ENCODE results near the gene RNF212. TPM values are rescaled to one million over a fixed set of nuclear protein-coding genes. Genes with fewer than 3 reads are reported as not detected.

The RNF212 gene
- total RNA-seq, 2 donors from 2014 or later: 2.3 to 2.5 TPM

- H3K4me1 ChIP-seq: peaks cover 7% of the 10 kb centered on the region
- no peak overlapping the region for H3K9ac ChIP-seq (ENCODE audit: low read depth in 2 of 2, low read length in 2 of 2)
- no peaks in the 10 kb centered on the region for H3K9me3 ChIP-seq
- H3K4me3 ChIP-seq: no peak overlapping the region
- peaks cover 18% of the 10 kb centered on the region for H3K27me3 ChIP-seq
- H3K27ac ChIP-seq: no peak overlapping the region
- TF ChIP-seq CTCF (IDR thresholded peaks at IDR 0.05): no peak
- DNase-seq: no peak
- no peaks in the 10 kb centered on the region for H3K36me3 ChIP-seq
- intact Hi-C loops (cut with DNase I): no loop called here
Observed at GRCh38 chr4:1031956-1032795, 81.2 kb downstream of the RNF212 start.

GRCh38 chr4:1031346-1031745, 82.0 kb downstream of the RNF212 start:
- no peaks in the 10 kb centered on the region for H3K9me3 ChIP-seq
- intact Hi-C loops (cut with DNase I): no loop called here
- no peak overlapping the region for H3K4me3 ChIP-seq
- H3K27ac ChIP-seq: no peak overlapping the region
- no peak for TF ChIP-seq CTCF (IDR thresholded peaks at IDR 0.05)
- peaks cover 7% of the 10 kb centered on the region for H3K4me1 ChIP-seq
- no peaks in the 10 kb centered on the region for H3K36me3 ChIP-seq
- H3K27me3 ChIP-seq: peaks cover 18% of the 10 kb centered on the region
- no peak for DNase-seq
- no peak overlapping the region for H3K9ac ChIP-seq (ENCODE audit: low read depth in 2 of 2, low read length in 2 of 2)

- H3K9me3 ChIP-seq: no peaks in the 10 kb centered on the region
- peak; percentile 45 for DNase-seq
- H3K27ac ChIP-seq: no peak overlapping the region
- peaks cover 18% of the 10 kb centered on the region for H3K27me3 ChIP-seq
- H3K4me3 ChIP-seq: no peak overlapping the region
- H3K4me1 ChIP-seq: peaks cover 7% of the 10 kb centered on the region
- H3K36me3 ChIP-seq: no peaks in the 10 kb centered on the region
- no peak for TF ChIP-seq CTCF (IDR thresholded peaks at IDR 0.05)
- intact Hi-C loops (cut with DNase I): no loop called here
- H3K9ac ChIP-seq (ENCODE audit: low read depth in 2 of 2, low read length in 2 of 2): peak overlapping the region in 1 of 2 donors; percentile 5
Observed at GRCh38 chr4:1030559-1030958, 82.8 kb downstream of the RNF212 start.

- no peak for TF ChIP-seq CTCF (IDR thresholded peaks at IDR 0.05)
- no peak overlapping the region for H3K27ac ChIP-seq
- no peaks in the 10 kb centered on the region for H3K36me3 ChIP-seq
- H3K4me3 ChIP-seq: no peak overlapping the region
- H3K4me1 ChIP-seq: peaks cover 7% of the 10 kb centered on the region
- intact Hi-C loops (cut with DNase I): no loop called here
- H3K9ac ChIP-seq (ENCODE audit: low read depth in 2 of 2, low read length in 2 of 2): no peak overlapping the region
- H3K27me3 ChIP-seq: peaks cover 18% of the 10 kb centered on the region
- peak; percentile 57 for DNase-seq
- H3K9me3 ChIP-seq: no peaks in the 10 kb centered on the region
Observed at GRCh38 chr4:1030031-1030430, 83.3 kb downstream of the RNF212 start.

- peaks cover 18% of the 10 kb centered on the region for H3K27me3 ChIP-seq
- H3K4me1 ChIP-seq: peaks cover 7% of the 10 kb centered on the region
- no peaks in the 10 kb centered on the region for H3K36me3 ChIP-seq
- intact Hi-C loops (cut with DNase I): no loop called here
- H3K4me3 ChIP-seq: no peak overlapping the region
- no peak for DNase-seq
- H3K9ac ChIP-seq (ENCODE audit: low read depth in 2 of 2, low read length in 2 of 2): no peak overlapping the region
- no peak overlapping the region for H3K27ac ChIP-seq
- no peak for TF ChIP-seq CTCF (IDR thresholded peaks at IDR 0.05)
- H3K9me3 ChIP-seq: no peaks in the 10 kb centered on the region
Observed at GRCh38 chr4:1029529-1029928, 83.8 kb downstream of the RNF212 start.
